Sigmoid colon (tissue), 3 donors: ENCODE results near the gene FKRP.

Experiments used
- POLR2A ChIP-seq, 2 donors: fragments of 450-650 bp; IDR thresholded peaks; one replicate each; pipeline ENCODE4 v1.6.1; 2016; ENCODE audit warnings: antibody characterized with exemption in 2 of 2, mild to moderate bottlenecking in 2 of 2, moderate library complexity in 2 of 2
- TF ChIP-seq, protein P1 (sequence below), 4 experiments: fragments of 450-650 bp in 3 of 4; fragments of 200-600 bp in 1 of 4; IDR thresholded peaks; one replicate each; pipeline ENCODE4 v1.5.1; 2016 to 2019; ENCODE audit warnings: antibody characterized with exemption in 4 of 4, mild to moderate bottlenecking in 3 of 4, moderate library complexity in 2 of 4

DNA sequence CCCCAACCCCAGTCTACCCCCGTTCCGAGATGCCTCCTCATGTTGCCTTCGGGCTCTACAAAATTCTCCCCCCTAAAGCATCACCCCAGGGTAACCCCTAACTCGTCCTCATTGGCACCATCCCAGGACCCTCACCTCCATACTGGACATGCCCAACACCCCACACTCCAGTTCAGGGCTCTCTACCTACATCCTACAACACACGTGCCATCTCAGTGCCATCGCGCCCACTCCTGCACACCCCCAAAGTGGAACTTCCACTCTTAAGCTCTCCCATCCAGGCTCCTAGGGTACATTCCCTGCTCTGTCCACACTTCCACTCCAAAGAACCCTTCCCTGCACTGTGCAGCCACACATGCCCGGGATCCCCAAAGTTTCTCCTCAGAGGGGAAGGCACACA, 827 bp upstream of the FKRP start:
- TF ChIP-seq, protein P1, sequence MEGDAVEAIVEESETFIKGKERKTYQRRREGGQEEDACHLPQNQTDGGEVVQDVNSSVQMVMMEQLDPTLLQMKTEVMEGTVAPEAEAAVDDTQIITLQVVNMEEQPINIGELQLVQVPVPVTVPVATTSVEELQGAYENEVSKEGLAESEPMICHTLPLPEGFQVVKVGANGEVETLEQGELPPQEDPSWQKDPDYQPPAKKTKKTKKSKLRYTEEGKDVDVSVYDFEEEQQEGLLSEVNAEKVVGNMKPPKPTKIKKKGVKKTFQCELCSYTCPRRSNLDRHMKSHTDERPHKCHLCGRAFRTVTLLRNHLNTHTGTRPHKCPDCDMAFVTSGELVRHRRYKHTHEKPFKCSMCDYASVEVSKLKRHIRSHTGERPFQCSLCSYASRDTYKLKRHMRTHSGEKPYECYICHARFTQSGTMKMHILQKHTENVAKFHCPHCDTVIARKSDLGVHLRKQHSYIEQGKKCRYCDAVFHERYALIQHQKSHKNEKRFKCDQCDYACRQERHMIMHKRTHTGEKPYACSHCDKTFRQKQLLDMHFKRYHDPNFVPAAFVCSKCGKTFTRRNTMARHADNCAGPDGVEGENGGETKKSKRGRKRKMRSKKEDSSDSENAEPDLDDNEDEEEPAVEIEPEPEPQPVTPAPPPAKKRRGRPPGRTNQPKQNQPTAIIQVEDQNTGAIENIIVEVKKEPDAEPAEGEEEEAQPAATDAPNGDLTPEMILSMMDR (IDR thresholded peaks at IDR 0.05): no peak
- no peak for TF ChIP-seq POLR2A (IDR thresholded peaks at IDR 0.05)
